HG03103 (cell line): ENCODE measurements around the gene ALKBH8.
A peak's percentile ranks its signal among the peaks of the same experiment; 100 is the strongest.
"Not testable (repeated sequence)": the region's sequence is repeated elsewhere in the genome, so short reads cannot be mapped to it uniquely, and the experiment has no call there.

Source experiments
- ATAC-seq: cut with Tn5 transposase; IDR thresholded peaks from one replicate; pipeline ENCODE4 v1.9.1; 2021; ENCODE audit warnings: low read depth; ENCODE audit not compliant: unreplicated experiment

The ALKBH8 gene

GRCh38 chr11:107565219-107565937, at the start of gene ALKBH8:
Gene ALKBH8 (minus strand): TSS chr11:107565735. CDS start chr11:107560893, 4,842 bp downstream.
- peak; percentile 66 for ATAC-seq

- ATAC-seq = no peak
Measured at GRCh38 chr11:107612445-107612844, 46.9 kb upstream of the ALKBH8 start.

- no peak for ATAC-seq
Measured at GRCh38 chr11:107609400-107610218, 44.1 kb upstream of the ALKBH8 start.

GRCh38 chr11:107608809-107609208, 43.3 kb upstream of the ALKBH8 start:
- no peak for ATAC-seq

GRCh38 chr11:107606141-107606540, 40.6 kb upstream of the ALKBH8 start:
- ATAC-seq = no peak

- ATAC-seq = no peak
Measured at GRCh38 chr11:107605061-107606006, 39.8 kb upstream of the ALKBH8 start.

- peak; percentile 84 for ATAC-seq
Measured at GRCh38 chr11:107598225-107599139, 32.9 kb upstream of the ALKBH8 start.

GRCh38 chr11:107594736-107595135, 29.2 kb upstream of the ALKBH8 start:
- ATAC-seq = no peak

GRCh38 chr11:107593951-107594350, 28.4 kb upstream of the ALKBH8 start:
- ATAC-seq = no peak

GRCh38 chr11:107592813-107593212, 27.3 kb upstream of the ALKBH8 start:
- ATAC-seq = no peak

GRCh38 chr11:107592231-107592590, 26.7 kb upstream of the ALKBH8 start:
- ATAC-seq = no peak

GRCh38 chr11:107591378-107592230, 26.1 kb upstream of the ALKBH8 start:
- no peak for ATAC-seq

- no peak for ATAC-seq
Measured at GRCh38 chr11:107590460-107591377, 25.2 kb upstream of the ALKBH8 start, which contains the start of gene ELMOD1. Gene ELMOD1 (plus strand): TSS chr11:107591147. CDS start chr11:107618190, 27,043 bp downstream.

GRCh38 chr11:107587306-107587979, 21.9 kb upstream of the ALKBH8 start:
- ATAC-seq = no peak

- no peak for ATAC-seq
Measured at GRCh38 chr11:107583629-107584195, 18.2 kb upstream of the ALKBH8 start.

- ATAC-seq = no peak
Measured at GRCh38 chr11:107581147-107581546, 15.6 kb upstream of the ALKBH8 start.

- not testable (repeated sequence) for ATAC-seq
Measured at GRCh38 chr11:107579169-107579568, 13.6 kb upstream of the ALKBH8 start.
